ENCODE data around the gene EMX1. TPM values are rescaled to one million over a fixed set of nuclear protein-coding genes. Genes with fewer than 3 reads are reported as not detected.

The EMX1 gene
- total RNA-seq, 2 experiments from 2014 or later = not detected

DNA sequence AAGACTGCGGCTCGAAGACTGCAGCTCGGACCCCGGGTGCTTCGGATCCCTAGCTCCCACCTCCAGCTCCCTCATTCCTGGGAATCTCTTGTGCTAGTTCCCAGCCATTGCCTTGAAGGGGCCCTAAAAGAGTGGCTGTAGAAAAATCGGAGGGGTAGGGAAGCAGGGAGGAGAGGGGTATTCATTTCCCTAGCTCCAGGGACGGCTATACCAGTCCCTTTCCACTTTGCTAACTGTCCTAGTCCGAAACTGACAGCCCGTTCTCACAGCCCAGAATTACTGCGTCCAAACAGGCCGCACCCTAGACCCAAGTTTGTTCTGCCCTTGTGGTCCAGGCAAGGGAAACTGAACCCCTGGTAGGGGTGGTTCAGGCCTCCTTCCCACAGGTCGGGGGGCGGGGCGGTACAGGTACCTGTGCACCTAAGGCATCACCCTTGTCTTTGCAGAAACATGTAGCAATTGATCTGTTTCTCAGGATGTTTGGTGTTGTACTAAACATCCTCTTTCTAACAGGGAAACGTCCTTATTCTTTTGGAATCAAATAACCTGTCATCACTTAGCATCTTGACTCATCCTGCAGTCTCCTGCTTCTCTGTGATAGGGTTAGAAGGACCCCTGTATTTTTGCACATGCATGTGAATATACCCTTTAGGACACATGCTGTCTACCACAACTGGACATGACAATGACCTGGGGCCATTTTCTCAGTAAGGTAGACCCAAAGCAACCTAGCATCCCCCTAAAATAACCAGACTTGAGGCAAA is 4.0 kb downstream of the EMX1 start:
- BruUV-seq (replicated peaks) = no TSS peak
- Histone ChIP-seq H3K36me3 (ENCODE audit: insufficient read depth, low read length) (no peaks in the 10 kb centered on the region), H3K9me3 (ENCODE audit: low read length) (no peaks in the 10 kb centered on the region), H3K79me2 (ENCODE audit: insufficient read depth, low read depth, low read length) (no peaks in the 10 kb centered on the region), H3K4me3 (ENCODE audit: low read depth, low read length, poor library complexity, severe bottlenecking) (no peak overlapping the region), H2AFZ (ENCODE audit: low read length) (no peak overlapping the region), H3K27ac (ENCODE audit: low read depth, low read length, poor library complexity, severe bottlenecking) (no peak overlapping the region), H3K9me2 (ENCODE audit: insufficient read depth, low read length) (no peaks in the 10 kb centered on the region), H4K20me1 (ENCODE audit: insufficient read depth, low read length) (peaks cover 4% of the 10 kb centered on the region; the same call in 1 of the 2 replicates), H3K4me2 (ENCODE audit: low read length) (no peak overlapping the region), H3K4me1 (ENCODE audit: insufficient read depth, low read length, poor library complexity, severe bottlenecking) (no peaks in the 10 kb centered on the region)
- intact Hi-C loops (cut with micrococcal nuclease; ENCODE audit: unreplicated experiment) = no loop called here
- TF ChIP-seq, protein P1, sequence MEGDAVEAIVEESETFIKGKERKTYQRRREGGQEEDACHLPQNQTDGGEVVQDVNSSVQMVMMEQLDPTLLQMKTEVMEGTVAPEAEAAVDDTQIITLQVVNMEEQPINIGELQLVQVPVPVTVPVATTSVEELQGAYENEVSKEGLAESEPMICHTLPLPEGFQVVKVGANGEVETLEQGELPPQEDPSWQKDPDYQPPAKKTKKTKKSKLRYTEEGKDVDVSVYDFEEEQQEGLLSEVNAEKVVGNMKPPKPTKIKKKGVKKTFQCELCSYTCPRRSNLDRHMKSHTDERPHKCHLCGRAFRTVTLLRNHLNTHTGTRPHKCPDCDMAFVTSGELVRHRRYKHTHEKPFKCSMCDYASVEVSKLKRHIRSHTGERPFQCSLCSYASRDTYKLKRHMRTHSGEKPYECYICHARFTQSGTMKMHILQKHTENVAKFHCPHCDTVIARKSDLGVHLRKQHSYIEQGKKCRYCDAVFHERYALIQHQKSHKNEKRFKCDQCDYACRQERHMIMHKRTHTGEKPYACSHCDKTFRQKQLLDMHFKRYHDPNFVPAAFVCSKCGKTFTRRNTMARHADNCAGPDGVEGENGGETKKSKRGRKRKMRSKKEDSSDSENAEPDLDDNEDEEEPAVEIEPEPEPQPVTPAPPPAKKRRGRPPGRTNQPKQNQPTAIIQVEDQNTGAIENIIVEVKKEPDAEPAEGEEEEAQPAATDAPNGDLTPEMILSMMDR (conservative IDR thresholded peaks at IDR 0.05; ENCODE audit: low read length) = no peak
- TF ChIP-seq EZH2phosphoT487 (IDR thresholded peaks at IDR 0.05; ENCODE audit: borderline replicate concordance, low read depth, low read length) = no peak
- POLR2A ChIA-PET = no interaction called here
- DNase-seq (ENCODE audit: low spot score) = no peak
- CTCF ChIA-PET (ENCODE audit: unreplicated experiment) = no interaction called here

DNA sequence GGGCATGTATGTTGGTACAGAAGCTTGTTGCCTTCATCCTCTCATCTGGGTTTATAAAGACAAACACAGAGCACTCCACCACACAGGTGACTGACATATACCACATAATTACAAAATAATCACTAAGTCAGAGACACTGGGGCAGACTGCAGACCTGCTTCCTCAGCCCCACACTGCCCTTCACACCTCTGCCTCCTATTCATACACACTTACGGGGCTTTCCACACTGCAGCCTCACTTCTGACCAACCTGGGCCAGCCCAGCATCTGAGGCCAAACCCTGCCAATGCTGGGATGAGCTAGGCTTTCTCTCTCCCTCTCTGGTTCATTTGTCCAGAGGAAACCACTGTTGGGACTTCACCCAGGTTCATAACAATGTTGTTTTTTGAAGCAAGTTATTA is 4.5 kb downstream of the EMX1 start:
- POLR2A ChIA-PET = no interaction called here
- Histone ChIP-seq H3K9me3 (ENCODE audit: low read length) (no peaks in the 10 kb centered on the region), H4K20me1 (ENCODE audit: insufficient read depth, low read length) (peaks cover 4% of the 10 kb centered on the region; the same call in 1 of the 2 replicates), H3K9me2 (ENCODE audit: insufficient read depth, low read length) (no peaks in the 10 kb centered on the region), H3K36me3 (ENCODE audit: insufficient read depth, low read length) (no peaks in the 10 kb centered on the region), H2AFZ (ENCODE audit: low read length) (no peak overlapping the region), H3K79me2 (ENCODE audit: insufficient read depth, low read depth, low read length) (no peaks in the 10 kb centered on the region), H3K4me2 (ENCODE audit: low read length) (no peak overlapping the region), H3K27ac (ENCODE audit: low read depth, low read length, poor library complexity, severe bottlenecking) (no peak overlapping the region), H3K4me1 (ENCODE audit: insufficient read depth, low read length, poor library complexity, severe bottlenecking) (no peaks in the 10 kb centered on the region), H3K4me3 (ENCODE audit: low read depth, low read length, poor library complexity, severe bottlenecking) (no peak overlapping the region)
- no TSS peak for BruUV-seq (replicated peaks)
- TF ChIP-seq, protein P1 (conservative IDR thresholded peaks at IDR 0.05; ENCODE audit: low read length) = no peak
- TF ChIP-seq EZH2phosphoT487 (IDR thresholded peaks at IDR 0.05; ENCODE audit: borderline replicate concordance, low read depth, low read length) = no peak
- DNase-seq (ENCODE audit: low spot score) = no peak
- intact Hi-C loops (cut with micrococcal nuclease; ENCODE audit: unreplicated experiment) = no loop called here
- CTCF ChIA-PET (ENCODE audit: unreplicated experiment) = no interaction called here

DNA sequence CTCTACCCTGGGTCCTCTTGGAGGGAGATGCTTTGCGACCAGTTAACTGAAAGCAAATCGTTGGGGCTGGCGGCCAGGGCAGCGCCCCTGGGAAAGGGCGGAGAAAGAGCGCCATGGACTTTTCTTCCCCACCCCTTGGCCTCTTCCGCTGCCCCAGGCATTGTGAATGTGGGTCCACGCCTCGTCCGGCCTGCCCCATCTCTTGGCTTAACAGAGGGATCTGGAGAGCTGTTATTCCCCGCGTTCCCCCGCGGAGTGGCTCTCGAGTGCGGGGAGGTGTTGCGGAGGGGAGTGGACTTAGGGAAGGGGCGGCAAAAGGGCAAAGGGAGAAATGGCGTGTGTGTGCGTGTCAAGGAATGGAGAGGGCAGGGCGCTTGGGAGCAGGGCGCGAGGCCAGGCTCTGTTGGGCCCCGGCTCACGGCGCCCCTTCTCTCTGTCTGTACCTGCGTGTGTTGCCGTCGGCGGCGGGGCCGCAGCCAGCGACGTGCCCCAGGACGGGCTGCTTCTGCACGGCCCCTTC is 6.6 kb downstream of the EMX1 start:
- ChIA-PET POLR2A (no interaction called here), CTCF (ENCODE audit: unreplicated experiment) (no interaction called here)
- H2AFZ ChIP-seq (ENCODE audit: low read length) = no peak overlapping the region
- H3K9me2 ChIP-seq (ENCODE audit: insufficient read depth, low read length) = no peaks in the 10 kb centered on the region
- H4K20me1 ChIP-seq (ENCODE audit: insufficient read depth, low read length) = peaks cover 4% of the 10 kb centered on the region; the same call in 1 of the 2 replicates
- no peak for TF ChIP-seq EZH2phosphoT487 (IDR thresholded peaks at IDR 0.05; ENCODE audit: borderline replicate concordance, low read depth, low read length)
- TF ChIP-seq, protein P1 (conservative IDR thresholded peaks at IDR 0.05; ENCODE audit: low read length) = no peak
- no TSS peak for BruUV-seq (replicated peaks)
- no peak overlapping the region for H3K27ac ChIP-seq (ENCODE audit: low read depth, low read length, poor library complexity, severe bottlenecking)
- H3K9me3 ChIP-seq (ENCODE audit: low read length) = no peaks in the 10 kb centered on the region
- H3K4me1 ChIP-seq (ENCODE audit: insufficient read depth, low read length, poor library complexity, severe bottlenecking) = no peaks in the 10 kb centered on the region
- no peak overlapping the region for H3K4me2 ChIP-seq (ENCODE audit: low read length)
- no peaks in the 10 kb centered on the region for H3K79me2 ChIP-seq (ENCODE audit: insufficient read depth, low read depth, low read length)
- intact Hi-C loops (cut with micrococcal nuclease; ENCODE audit: unreplicated experiment) = no loop called here
- DNase-seq (ENCODE audit: low spot score) = no peak
- H3K4me3 ChIP-seq (ENCODE audit: low read depth, low read length, poor library complexity, severe bottlenecking) = no peak overlapping the region
- H3K36me3 ChIP-seq (ENCODE audit: insufficient read depth, low read length) = no peaks in the 10 kb centered on the region
